ENCODE measurements around the gene ONECUT3.

Gene ONECUT3

DNA sequence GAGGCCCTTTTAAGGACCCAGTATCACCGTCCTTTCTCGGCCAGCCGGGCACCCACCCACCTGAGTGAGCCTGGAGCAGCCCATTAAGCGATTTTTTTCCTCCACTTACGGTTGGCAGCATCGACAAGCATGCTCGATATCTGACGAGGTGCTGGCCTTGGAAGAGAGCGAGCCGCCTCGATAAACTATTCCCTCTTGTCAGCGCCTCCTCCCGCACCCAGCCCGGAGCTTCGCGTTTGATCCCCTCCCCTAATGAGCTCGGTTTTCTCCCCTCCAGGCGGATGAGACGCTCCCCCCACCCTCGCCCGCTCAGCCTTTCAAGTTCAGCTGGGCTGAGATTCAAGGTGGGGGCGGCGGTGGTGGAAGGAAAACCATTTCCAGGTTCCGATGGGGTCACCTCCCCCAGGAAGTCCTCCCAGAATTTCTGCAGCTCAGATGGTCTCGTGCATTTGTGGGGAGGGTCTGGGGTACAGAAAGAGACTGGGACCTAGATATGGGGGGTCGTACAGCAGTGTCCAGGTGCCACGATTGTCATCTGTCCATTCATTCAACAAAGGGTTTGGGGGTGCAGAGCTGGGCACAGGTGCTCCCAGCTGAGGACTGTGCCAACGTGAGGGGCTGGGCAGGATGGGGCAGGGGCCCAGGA, 18.9 kb upstream of the ONECUT3 start:
- H3K4me2 ChIP-seq (ENCODE audit: low read depth, low read length, poor library complexity, severe bottlenecking), result no peak overlapping the region

DNA sequence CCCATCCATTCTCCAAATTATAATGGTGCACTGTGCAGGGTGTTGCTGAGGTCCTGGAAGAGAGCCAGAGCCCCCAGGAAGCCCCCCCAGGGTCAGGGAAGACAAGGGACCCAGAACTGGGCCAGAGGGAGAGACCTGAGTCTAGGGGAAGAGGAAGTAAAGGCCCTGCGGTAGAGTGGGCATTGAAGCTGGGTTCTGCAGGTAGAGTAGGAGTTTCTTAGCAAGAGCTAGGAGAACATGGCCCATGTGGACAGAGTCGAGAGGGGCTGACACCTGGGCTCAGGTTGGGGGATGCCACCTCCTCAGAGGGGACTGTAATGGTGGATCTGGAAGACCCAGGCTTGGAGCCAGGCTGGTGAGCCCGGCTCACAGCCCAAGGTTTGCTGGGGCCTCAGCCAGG, 17.0 kb upstream of the ONECUT3 start:
- no peaks in the 10 kb centered on the region for H3K36me3 ChIP-seq (ENCODE audit: insufficient read depth, low read length)
- no peak overlapping the region for H3K9ac ChIP-seq (ENCODE audit: low read depth, low read length, poor library complexity, severe bottlenecking)
- H3K4me2 ChIP-seq (ENCODE audit: low read depth, low read length, poor library complexity, severe bottlenecking), result no peak overlapping the region
- H3F3A ChIP-seq (ENCODE audit: low read depth), result no peaks in the 10 kb centered on the region
- H3K4me1 ChIP-seq (ENCODE audit: insufficient read depth, low read length, poor library complexity, severe bottlenecking), result no peaks in the 10 kb centered on the region
- TF ChIP-seq, protein P1, sequence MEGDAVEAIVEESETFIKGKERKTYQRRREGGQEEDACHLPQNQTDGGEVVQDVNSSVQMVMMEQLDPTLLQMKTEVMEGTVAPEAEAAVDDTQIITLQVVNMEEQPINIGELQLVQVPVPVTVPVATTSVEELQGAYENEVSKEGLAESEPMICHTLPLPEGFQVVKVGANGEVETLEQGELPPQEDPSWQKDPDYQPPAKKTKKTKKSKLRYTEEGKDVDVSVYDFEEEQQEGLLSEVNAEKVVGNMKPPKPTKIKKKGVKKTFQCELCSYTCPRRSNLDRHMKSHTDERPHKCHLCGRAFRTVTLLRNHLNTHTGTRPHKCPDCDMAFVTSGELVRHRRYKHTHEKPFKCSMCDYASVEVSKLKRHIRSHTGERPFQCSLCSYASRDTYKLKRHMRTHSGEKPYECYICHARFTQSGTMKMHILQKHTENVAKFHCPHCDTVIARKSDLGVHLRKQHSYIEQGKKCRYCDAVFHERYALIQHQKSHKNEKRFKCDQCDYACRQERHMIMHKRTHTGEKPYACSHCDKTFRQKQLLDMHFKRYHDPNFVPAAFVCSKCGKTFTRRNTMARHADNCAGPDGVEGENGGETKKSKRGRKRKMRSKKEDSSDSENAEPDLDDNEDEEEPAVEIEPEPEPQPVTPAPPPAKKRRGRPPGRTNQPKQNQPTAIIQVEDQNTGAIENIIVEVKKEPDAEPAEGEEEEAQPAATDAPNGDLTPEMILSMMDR (conservative IDR thresholded peaks at IDR 0.05; ENCODE audit: low read length), result no peak
- no peak for TF ChIP-seq EZH2phosphoT487 (IDR thresholded peaks at IDR 0.05; ENCODE audit: borderline replicate concordance)
- no peak overlapping the region for H2AFZ ChIP-seq (ENCODE audit: low read length)
- no peaks in the 10 kb centered on the region for H3K79me2 ChIP-seq (ENCODE audit: insufficient read depth, low read length)
- no peaks in the 10 kb centered on the region for H3K9me3 ChIP-seq (ENCODE audit: insufficient read depth, low read depth, low read length)
- H3K4me3 ChIP-seq (ENCODE audit: low read length, poor library complexity, severe bottlenecking), result no peak overlapping the region
- no peaks in the 10 kb centered on the region for H4K20me1 ChIP-seq (ENCODE audit: insufficient read depth, low read length, poor library complexity, severe bottlenecking)
- H3K27me3 ChIP-seq (ENCODE audit: insufficient read depth, low read length, poor library complexity, severe bottlenecking), result no peaks in the 10 kb centered on the region
- H3K9me2 ChIP-seq (replicated peaks; ENCODE audit: low read depth, low read length), result no peaks in the 10 kb centered on the region

More for the DNA sequence above, 18.9 kb upstream of the ONECUT3 start:
- no peaks in the 10 kb centered on the region for H3K27me3 ChIP-seq (ENCODE audit: insufficient read depth, low read length, poor library complexity, severe bottlenecking)
- H3K4me3 ChIP-seq (ENCODE audit: low read length, poor library complexity, severe bottlenecking), result no peak overlapping the region
- H3K36me3 ChIP-seq (ENCODE audit: insufficient read depth, low read length), result no peaks in the 10 kb centered on the region
- H4K20me1 ChIP-seq (ENCODE audit: insufficient read depth, low read length, poor library complexity, severe bottlenecking), result no peaks in the 10 kb centered on the region
- H3K9ac ChIP-seq (ENCODE audit: low read depth, low read length, poor library complexity, severe bottlenecking), result no peak overlapping the region
- no peaks in the 10 kb centered on the region for H3K9me2 ChIP-seq (replicated peaks; ENCODE audit: low read depth, low read length)
- no peaks in the 10 kb centered on the region for H3K79me2 ChIP-seq (ENCODE audit: insufficient read depth, low read length)
- H2AFZ ChIP-seq (ENCODE audit: low read length), result no peak overlapping the region
- no peaks in the 10 kb centered on the region for H3F3A ChIP-seq (ENCODE audit: low read depth)
- no peaks in the 10 kb centered on the region for H3K4me1 ChIP-seq (ENCODE audit: insufficient read depth, low read length, poor library complexity, severe bottlenecking)
- TF ChIP-seq, protein P1 (conservative IDR thresholded peaks at IDR 0.05; ENCODE audit: low read length), result no peak
- no peak for TF ChIP-seq EZH2phosphoT487 (IDR thresholded peaks at IDR 0.05; ENCODE audit: borderline replicate concordance)
- no peaks in the 10 kb centered on the region for H3K9me3 ChIP-seq (ENCODE audit: insufficient read depth, low read depth, low read length)

DNA sequence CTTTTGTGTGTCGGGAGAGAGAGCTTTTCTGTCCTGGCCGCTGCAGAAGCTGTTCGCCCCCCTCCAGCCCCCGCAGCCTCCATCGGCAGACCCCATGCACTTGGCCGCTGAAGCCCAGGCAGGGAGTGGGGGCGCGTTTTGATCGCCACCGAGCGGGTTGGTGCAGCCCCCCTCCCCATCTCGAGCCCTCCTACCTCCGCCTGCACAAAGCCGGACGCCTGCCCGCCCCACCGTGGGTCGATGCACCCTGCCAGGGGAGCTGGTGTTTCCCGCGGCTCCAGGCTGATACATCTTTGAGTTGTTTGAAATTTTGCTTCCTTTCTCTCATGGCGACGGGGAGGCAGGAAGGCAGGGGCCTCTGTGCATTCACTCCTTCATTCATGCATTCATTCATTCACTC, 16.4 kb upstream of the ONECUT3 start:
- H4K20me1 ChIP-seq (ENCODE audit: insufficient read depth, low read length, poor library complexity, severe bottlenecking), result no peaks in the 10 kb centered on the region
- no peaks in the 10 kb centered on the region for H3K4me1 ChIP-seq (ENCODE audit: insufficient read depth, low read length, poor library complexity, severe bottlenecking)
- no peaks in the 10 kb centered on the region for H3K79me2 ChIP-seq (ENCODE audit: insufficient read depth, low read length)
- no peaks in the 10 kb centered on the region for H3K9me3 ChIP-seq (ENCODE audit: insufficient read depth, low read depth, low read length)
- H2AFZ ChIP-seq (ENCODE audit: low read length), result no peak overlapping the region
- no peak overlapping the region for H3K4me3 ChIP-seq (ENCODE audit: low read length, poor library complexity, severe bottlenecking)
- H3K9me2 ChIP-seq (replicated peaks; ENCODE audit: low read depth, low read length), result no peaks in the 10 kb centered on the region
- no peaks in the 10 kb centered on the region for H3F3A ChIP-seq (ENCODE audit: low read depth)
- H3K27me3 ChIP-seq (ENCODE audit: insufficient read depth, low read length, poor library complexity, severe bottlenecking), result no peaks in the 10 kb centered on the region
- no peak overlapping the region for H3K9ac ChIP-seq (ENCODE audit: low read depth, low read length, poor library complexity, severe bottlenecking)
- no peak for TF ChIP-seq EZH2phosphoT487 (IDR thresholded peaks at IDR 0.05; ENCODE audit: borderline replicate concordance)
- TF ChIP-seq, protein P1 (conservative IDR thresholded peaks at IDR 0.05; ENCODE audit: low read length), result no peak
- H3K36me3 ChIP-seq (ENCODE audit: insufficient read depth, low read length), result no peaks in the 10 kb centered on the region
- H3K4me2 ChIP-seq (ENCODE audit: low read depth, low read length, poor library complexity, severe bottlenecking), result no peak overlapping the region

All from Loucy (cell line).